ENCODE results near the gene DHX40. TPM values are rescaled to one million over a fixed set of nuclear protein-coding genes. Genes with fewer than 3 reads are reported as not detected.

DHX40 gene
- total and polyA plus RNA-seq, 8 donors: 6.6 to 21.2 (median 15.7) TPM

- Histone ChIP-seq H3K9me3 (no peaks in the 10 kb centered on the region), H3K36me3 (no peaks in the 10 kb centered on the region), H3K27ac (no peak overlapping the region), H3K4me3 (no peak overlapping the region), H3K4me1 (peaks cover 14 to 50% (median 50%) of the 10 kb centered on the region in 3 donors), H3K27me3 (no peaks in the 10 kb centered on the region)
- DNase-seq (no peak), ATAC-seq (no peak), FAIRE-seq (no peak)
- TF ChIP-seq CTCF (IDR thresholded peaks at IDR 0.05): no peak
- intact Hi-C loops (cut with DNase I): no loop called here
- WGBS, 2 donors: 95 to 100% methylated on average over 1 of the region's 1 CpG
These were observed 65.9 kb downstream of the DHX40 start for GRCh38 chr17:59631276-59631675.

- no peaks in the 10 kb centered on the region for H3K27me3 ChIP-seq
- intact Hi-C loops (cut with DNase I): no loop called here
- H3K27ac ChIP-seq: no peak overlapping the region
- no peaks in the 10 kb centered on the region for H3K36me3 ChIP-seq
- no peak for TF ChIP-seq CTCF (IDR thresholded peaks at IDR 0.05)
- ATAC-seq (no peak), FAIRE-seq (no peak), DNase-seq (no peak)
- H3K9me3 ChIP-seq: no peaks in the 10 kb centered on the region
- H3K4me1 ChIP-seq: peaks cover 10 to 42% (median 38%) of the 10 kb centered on the region in 3 donors
- no peak overlapping the region for H3K4me3 ChIP-seq
- WGBS, 2 donors: 91 to 92% methylated on average over 6 of the region's 6 CpGs
These were observed 67.0 kb downstream of the DHX40 start for GRCh38 chr17:59632398-59632797.

- Histone ChIP-seq H3K9me3 (no peaks in the 10 kb centered on the region), H3K27ac (no peak overlapping the region), H3K27me3 (no peaks in the 10 kb centered on the region), H3K36me3 (no peaks in the 10 kb centered on the region), H3K4me3 (no peak overlapping the region), H3K4me1 (peaks cover 0 to 29% (median 29%) of the 10 kb centered on the region in 3 donors)
- ATAC-seq (no peak), DNase-seq (no peak), FAIRE-seq (no peak)
- no peak for TF ChIP-seq CTCF (IDR thresholded peaks at IDR 0.05)
- intact Hi-C loops (cut with DNase I): no loop called here
- WGBS, 2 donors: 90 to 91% methylated on average over 5 of the region's 5 CpGs
These were observed 68.4 kb downstream of the DHX40 start for GRCh38 chr17:59633658-59634359.

GRCh38 chr17:59634632-59635541, 69.5 kb downstream of the DHX40 start:
- Histone ChIP-seq H3K27ac (peak overlapping the region in 1 of 4 donors; percentile 0), H3K27me3 (no peaks in the 10 kb centered on the region), H3K36me3 (no peaks in the 10 kb centered on the region), H3K4me3 (no peak overlapping the region), H3K9me3 (no peaks in the 10 kb centered on the region), H3K4me1 (peaks cover 0 to 34% (median 26%) of the 10 kb centered on the region in 3 donors)
- ATAC-seq (peak; percentile 42 to 58 (median 50)), DNase-seq (no peak), FAIRE-seq (no peak)
- WGBS, 2 donors: 36 to 43% methylated on average over 3 of the region's 3 CpGs
- TF ChIP-seq CTCF (IDR thresholded peaks at IDR 0.05): no peak
- intact Hi-C loops (cut with DNase I): no loop called here

All from pancreas (tissue), 10 donors.